HL-60 (cell line): ENCODE measurements around the gene EPC1.

ENCODE experiments used
- DNase-seq, 2 experiments: peaks; one replicate each; pipeline ENCODE4 v3.0.0-alpha.2; 2010 to 2020; ENCODE audit warnings: low read depth in 1 of 2, low spot score in 1 of 2
- H3K27ac ChIP-seq: fragments of 250-450 bp; sonication (Bioruptor Pico); replicated peaks from 2 replicates; pipeline ENCODE4 v1.5.1; 2020; ENCODE audit warnings: mild to moderate bottlenecking, moderate library complexity
- H3K27me3 ChIP-seq: fragments of 250-450 bp; sonication (Bioruptor Pico); 2 replicates; pipeline ENCODE4 v1.5.1; 2021; ENCODE audit warnings: mild to moderate bottlenecking, moderate library complexity; ENCODE audit not compliant: insufficient read depth, poor library complexity, severe bottlenecking
- H3K4me3 ChIP-seq: replicated peaks from 2 replicates; pipeline ENCODE4 v1.5.1; 2011; ENCODE audit warnings: mild to moderate bottlenecking, control low read depth, low read length; ENCODE audit not compliant: insufficient read depth
- GABPA ChIP-seq: IDR thresholded peaks from 2 replicates; pipeline ENCODE4 v1.6.1; 2012; ENCODE audit warnings: low read depth
- POLR2AphosphoS5 ChIP-seq: IDR thresholded peaks from 2 replicates; pipeline ENCODE4 v1.6.1; 2012; ENCODE audit warnings: low read depth
- SPI1 ChIP-seq: IDR thresholded peaks from 2 replicates; pipeline ENCODE4 v1.6.1; 2012; ENCODE audit warnings: low read depth, mild to moderate bottlenecking, borderline replicate concordance
- TF ChIP-seq, protein P1 (sequence below): IDR thresholded peaks from one replicate; pipeline ENCODE4 v1.5.1; 2011; ENCODE audit warnings: low read length, control low read depth, inconsistent platforms; ENCODE audit not compliant: insufficient read depth
- TF ChIP-seq, protein P2 (sequence below): IDR thresholded peaks from 2 replicates; pipeline ENCODE4 v1.6.1; 2012; ENCODE audit warnings: low read depth; ENCODE audit not compliant: insufficient replicate concordance

Gene EPC1

DNA sequence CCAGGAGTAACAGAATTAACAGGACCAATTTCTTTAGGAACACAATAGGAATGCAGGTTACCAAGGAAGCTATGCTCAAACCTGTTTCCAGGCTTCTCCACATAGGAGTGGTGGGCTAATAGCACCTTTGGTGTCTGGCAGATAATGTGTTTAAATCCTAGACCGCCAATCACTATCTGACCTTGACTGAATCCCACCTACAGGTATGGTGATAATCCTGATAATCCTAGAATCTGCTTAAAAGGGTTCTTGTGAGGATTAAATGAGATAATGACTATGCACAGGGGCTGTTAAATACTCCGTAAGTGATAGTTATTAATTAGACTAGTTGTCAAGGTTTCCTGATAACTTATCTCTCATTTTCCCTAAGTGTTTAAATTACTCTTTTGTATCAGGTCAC, 81.2 kb downstream of the EPC1 start:
- no peak for TF ChIP-seq POLR2AphosphoS5
- TF ChIP-seq, protein P1, sequence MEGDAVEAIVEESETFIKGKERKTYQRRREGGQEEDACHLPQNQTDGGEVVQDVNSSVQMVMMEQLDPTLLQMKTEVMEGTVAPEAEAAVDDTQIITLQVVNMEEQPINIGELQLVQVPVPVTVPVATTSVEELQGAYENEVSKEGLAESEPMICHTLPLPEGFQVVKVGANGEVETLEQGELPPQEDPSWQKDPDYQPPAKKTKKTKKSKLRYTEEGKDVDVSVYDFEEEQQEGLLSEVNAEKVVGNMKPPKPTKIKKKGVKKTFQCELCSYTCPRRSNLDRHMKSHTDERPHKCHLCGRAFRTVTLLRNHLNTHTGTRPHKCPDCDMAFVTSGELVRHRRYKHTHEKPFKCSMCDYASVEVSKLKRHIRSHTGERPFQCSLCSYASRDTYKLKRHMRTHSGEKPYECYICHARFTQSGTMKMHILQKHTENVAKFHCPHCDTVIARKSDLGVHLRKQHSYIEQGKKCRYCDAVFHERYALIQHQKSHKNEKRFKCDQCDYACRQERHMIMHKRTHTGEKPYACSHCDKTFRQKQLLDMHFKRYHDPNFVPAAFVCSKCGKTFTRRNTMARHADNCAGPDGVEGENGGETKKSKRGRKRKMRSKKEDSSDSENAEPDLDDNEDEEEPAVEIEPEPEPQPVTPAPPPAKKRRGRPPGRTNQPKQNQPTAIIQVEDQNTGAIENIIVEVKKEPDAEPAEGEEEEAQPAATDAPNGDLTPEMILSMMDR, result no peak
- TF ChIP-seq, protein P2, sequence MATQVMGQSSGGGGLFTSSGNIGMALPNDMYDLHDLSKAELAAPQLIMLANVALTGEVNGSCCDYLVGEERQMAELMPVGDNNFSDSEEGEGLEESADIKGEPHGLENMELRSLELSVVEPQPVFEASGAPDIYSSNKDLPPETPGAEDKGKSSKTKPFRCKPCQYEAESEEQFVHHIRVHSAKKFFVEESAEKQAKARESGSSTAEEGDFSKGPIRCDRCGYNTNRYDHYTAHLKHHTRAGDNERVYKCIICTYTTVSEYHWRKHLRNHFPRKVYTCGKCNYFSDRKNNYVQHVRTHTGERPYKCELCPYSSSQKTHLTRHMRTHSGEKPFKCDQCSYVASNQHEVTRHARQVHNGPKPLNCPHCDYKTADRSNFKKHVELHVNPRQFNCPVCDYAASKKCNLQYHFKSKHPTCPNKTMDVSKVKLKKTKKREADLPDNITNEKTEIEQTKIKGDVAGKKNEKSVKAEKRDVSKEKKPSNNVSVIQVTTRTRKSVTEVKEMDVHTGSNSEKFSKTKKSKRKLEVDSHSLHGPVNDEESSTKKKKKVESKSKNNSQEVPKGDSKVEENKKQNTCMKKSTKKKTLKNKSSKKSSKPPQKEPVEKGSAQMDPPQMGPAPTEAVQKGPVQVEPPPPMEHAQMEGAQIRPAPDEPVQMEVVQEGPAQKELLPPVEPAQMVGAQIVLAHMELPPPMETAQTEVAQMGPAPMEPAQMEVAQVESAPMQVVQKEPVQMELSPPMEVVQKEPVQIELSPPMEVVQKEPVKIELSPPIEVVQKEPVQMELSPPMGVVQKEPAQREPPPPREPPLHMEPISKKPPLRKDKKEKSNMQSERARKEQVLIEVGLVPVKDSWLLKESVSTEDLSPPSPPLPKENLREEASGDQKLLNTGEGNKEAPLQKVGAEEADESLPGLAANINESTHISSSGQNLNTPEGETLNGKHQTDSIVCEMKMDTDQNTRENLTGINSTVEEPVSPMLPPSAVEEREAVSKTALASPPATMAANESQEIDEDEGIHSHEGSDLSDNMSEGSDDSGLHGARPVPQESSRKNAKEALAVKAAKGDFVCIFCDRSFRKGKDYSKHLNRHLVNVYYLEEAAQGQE, result no peak
- no peak for TF ChIP-seq SPI1
- no peak for TF ChIP-seq GABPA
- H3K27me3 ChIP-seq, result no peaks in the 10 kb centered on the region
- no peak overlapping the region for H3K27ac ChIP-seq
- no peak for DNase-seq
- H3K4me3 ChIP-seq, result no peak overlapping the region

DNA sequence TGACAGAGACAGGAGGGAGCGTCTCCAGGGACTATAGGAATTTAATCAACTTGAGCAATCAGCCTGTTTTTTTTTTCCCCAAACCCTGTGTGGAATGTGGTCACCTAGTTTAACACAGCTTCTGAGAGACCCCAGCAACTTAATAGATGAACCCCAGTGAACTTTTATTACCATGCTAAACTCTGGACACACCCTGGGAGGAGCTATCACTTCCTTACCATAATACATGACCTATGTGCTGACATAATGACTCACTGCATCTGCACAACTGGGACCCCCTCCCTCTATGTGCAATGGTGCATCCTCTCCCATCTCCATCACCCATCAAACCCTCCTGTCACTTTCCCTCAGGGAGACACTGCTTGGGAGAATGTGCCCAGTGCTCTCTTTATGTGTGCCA, 83.7 kb downstream of the EPC1 start:
- H3K27me3 ChIP-seq, result no peaks in the 10 kb centered on the region
- no peak for TF ChIP-seq SPI1
- no peak for TF ChIP-seq GABPA
- TF ChIP-seq, protein P1, result no peak
- no peak for TF ChIP-seq POLR2AphosphoS5
- TF ChIP-seq, protein P2, result no peak
- H3K4me3 ChIP-seq, result no peak overlapping the region
- DNase-seq, result no peak
- no peak overlapping the region for H3K27ac ChIP-seq

DNA sequence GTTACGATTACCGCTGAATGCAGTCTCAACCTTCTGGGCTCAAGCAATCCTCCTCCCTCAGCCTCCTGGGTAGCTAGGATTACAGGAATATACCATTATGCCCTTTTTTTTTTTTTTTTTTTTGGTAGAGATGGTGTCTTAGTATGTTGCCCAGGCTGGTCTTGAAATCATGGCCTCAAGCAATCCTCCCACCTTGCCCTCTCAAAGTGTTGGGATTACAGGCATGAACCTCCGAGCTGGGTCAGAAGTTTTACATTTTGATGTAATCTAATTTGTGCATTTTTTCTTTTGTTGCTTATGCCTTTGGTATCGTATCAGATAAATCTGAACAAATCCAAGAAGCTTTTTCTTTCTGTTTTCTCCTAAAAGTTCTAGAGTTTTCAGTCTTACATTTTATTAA, 87.4 kb downstream of the EPC1 start:
- Histone ChIP-seq H3K4me3 (no peak overlapping the region), H3K27me3 (no peaks in the 10 kb centered on the region), H3K27ac (no peak overlapping the region)
- TF ChIP-seq, protein P2, result no peak
- TF ChIP-seq SPI1, result no peak
- TF ChIP-seq POLR2AphosphoS5, result no peak
- TF ChIP-seq, protein P1, result no peak
- no peak for TF ChIP-seq GABPA
- DNase-seq, result no peak
